Frontal cortex (tissue), 4 donors: ENCODE data around the gene CCDC124. TPM values are rescaled to one million over a fixed set of nuclear protein-coding genes. Genes with fewer than 3 reads are reported as not detected.

ENCODE experiments used
- DNase-seq, 2 donors: peaks; one replicate each; pipeline ENCODE4 v3.0.0; 2012; ENCODE audit warnings: low spot score in 2 of 2
- FAIRE-seq: peaks from 2 replicates; lab custom pipeline; 2012; peaks lifted over from hg19 to GRCh38; lab: Jason Lieb, UNC
- total RNA-seq: library from RNA; depleted of rRNA; stranded (reverse); fragments of >200 nt; gene quantifications from one replicate; pipeline ENCODE4 v1.2.3, GENCODE V29; 2014
- donor health status: control.
- donor health status: control.
- donor health status: control.

The CCDC124 gene
- total RNA-seq, 1 donor from 2014 or later, result 15.5 TPM

- DNase-seq (peak in 1 of 2 donors; percentile 49), FAIRE-seq (no peak)
These were observed 18.6 kb downstream of the CCDC124 start for GRCh38 chr19:17951157-17951989.

- peak in 1 of 2 donors; percentile 38 for DNase-seq
These were observed 19.5 kb downstream of the CCDC124 start for GRCh38 chr19:17951990-17952976.

GRCh38 chr19:17953316-17953801, 20.5 kb downstream of the CCDC124 start:
- peak in 1 of 2 donors; percentile 8 for DNase-seq
- FAIRE-seq, result no peak

More at GRCh38 chr19:17951990-17952976, 19.5 kb downstream of the CCDC124 start:
- FAIRE-seq, result no peak

- FAIRE-seq (no peak), DNase-seq (no peak)
These were observed 21.1 kb downstream of the CCDC124 start for GRCh38 chr19:17953869-17954268.

- FAIRE-seq, result no peak
- no peak for DNase-seq
These were observed 21.6 kb downstream of the CCDC124 start for GRCh38 chr19:17954401-17954800.

- no peak for FAIRE-seq
- DNase-seq, result no peak
These were observed 24.5 kb downstream of the CCDC124 start for GRCh38 chr19:17957149-17957849.

GRCh38 chr19:17957885-17958284, 25.1 kb downstream of the CCDC124 start:
- FAIRE-seq (no peak), DNase-seq (no peak)

- FAIRE-seq (no peak), DNase-seq (no peak)
These were observed 31.3 kb downstream of the CCDC124 start for GRCh38 chr19:17963936-17964691.

- DNase-seq, result no peak
- no peak for FAIRE-seq
These were observed 32.7 kb downstream of the CCDC124 start for GRCh38 chr19:17965370-17966128.

GRCh38 chr19:17966129-17966483, 33.3 kb downstream of the CCDC124 start:
- DNase-seq (no peak), FAIRE-seq (no peak)

- DNase-seq (peak; percentile 81 to 91), FAIRE-seq (no peak)
These were observed 33.9 kb downstream of the CCDC124 start, which contains the start of gene KCNN1 for GRCh38 chr19:17966550-17967256. Gene KCNN1, plus strand, starts transcription at chr19:17967107. Its CDS starts 6,782 bp downstream, at chr19:17973889.

- DNase-seq (no peak), FAIRE-seq (no peak)
These were observed 34.6 kb downstream of the CCDC124 start for GRCh38 chr19:17967257-17968051.

- DNase-seq (no peak), FAIRE-seq (no peak)
These were observed 35.5 kb downstream of the CCDC124 start for GRCh38 chr19:17968362-17968761.

GRCh38 chr19:17969096-17969792, 36.4 kb downstream of the CCDC124 start:
- FAIRE-seq, result no peak
- DNase-seq, result no peak

- no peak for DNase-seq
- FAIRE-seq, result no peak
These were observed 39.4 kb downstream of the CCDC124 start for GRCh38 chr19:17972230-17972629.

GRCh38 chr19:17973759-17974158, 40.9 kb downstream of the CCDC124 start:
- FAIRE-seq (no peak), DNase-seq (no peak)
